ENCODE data around the gene ZFAND3.
"Not testable (repeated sequence)": the region's sequence is repeated elsewhere in the genome, so short reads cannot be mapped to it uniquely, and the experiment has no call there.

The ZFAND3 gene

GRCh38 chr6:37866590-37867507, 47.3 kb downstream of the ZFAND3 start:
- DNase-seq = no peak

GRCh38 chr6:37867756-37868446, 48.4 kb downstream of the ZFAND3 start:
- DNase-seq = no peak

- DNase-seq = no peak
These were observed 48.9 kb downstream of the ZFAND3 start for GRCh38 chr6:37868447-37868825.

GRCh38 chr6:37871616-37872372, 52.3 kb downstream of the ZFAND3 start:
- no peak for DNase-seq

GRCh38 chr6:37872373-37872745, 52.8 kb downstream of the ZFAND3 start:
- no peak for DNase-seq

GRCh38 chr6:37874726-37875125, 55.2 kb downstream of the ZFAND3 start:
- no peak for DNase-seq

GRCh38 chr6:37875561-37876309, 56.2 kb downstream of the ZFAND3 start:
- no peak for DNase-seq

- DNase-seq = no peak
These were observed 57.3 kb downstream of the ZFAND3 start for GRCh38 chr6:37876843-37877242.

- no peak for DNase-seq
These were observed 58.0 kb downstream of the ZFAND3 start for GRCh38 chr6:37877373-37878149.

GRCh38 chr6:37878150-37878710, 58.7 kb downstream of the ZFAND3 start:
- DNase-seq = no peak

GRCh38 chr6:37880602-37881001, 61.1 kb downstream of the ZFAND3 start:
- not testable (repeated sequence) for DNase-seq

GRCh38 chr6:37882292-37882691, 62.8 kb downstream of the ZFAND3 start:
- no peak for DNase-seq

- no peak for DNase-seq
These were observed 63.3 kb downstream of the ZFAND3 start for GRCh38 chr6:37882724-37883413.

GRCh38 chr6:37884548-37884947, 65.0 kb downstream of the ZFAND3 start:
- no peak for DNase-seq

GRCh38 chr6:37889051-37889450, 69.5 kb downstream of the ZFAND3 start:
- DNase-seq = no peak

- no peak for DNase-seq
These were observed 70.0 kb downstream of the ZFAND3 start for GRCh38 chr6:37889486-37889885.

GRCh38 chr6:37891072-37891471, 71.5 kb downstream of the ZFAND3 start:
- no peak for DNase-seq

GRCh38 chr6:37893257-37893656, 73.7 kb downstream of the ZFAND3 start:
- no peak for DNase-seq

GRCh38 chr6:37893734-37894133, 74.2 kb downstream of the ZFAND3 start:
- not testable (repeated sequence) for DNase-seq

GRCh38 chr6:37894585-37894984, 75.1 kb downstream of the ZFAND3 start:
- DNase-seq = no peak

- DNase-seq = no peak
These were observed 77.8 kb downstream of the ZFAND3 start for GRCh38 chr6:37897321-37897720.
